Posterior cingulate gyrus (tissue), 11 donors: Measurements from ENCODE around the gene GIMAP1.

ENCODE experiments used
- DNase-seq, 10 donors: peaks; one replicate each; pipeline versions ENCODE4 v3.0.0 to v3.0.0-alpha.2; 2020 to 2021; ENCODE audit warnings: mixed read lengths in 3 of 10
- intact Hi-C: fragments of 100-400 bp; cut with DNase I; formaldehyde crosslinking; loops from one replicate; pipeline ENCODE4 v1.15.1; 2023

GIMAP1 gene

GRCh38 chr7:150742286-150742968 is 26.0 kb downstream of the GIMAP1 start:
- DNase-seq, result no peak
- intact Hi-C loops, result no loop called here

GRCh38 chr7:150744041-150744656 is 27.7 kb downstream of the GIMAP1 start:
- DNase-seq, result no peak
- intact Hi-C loops, result no loop called here

- intact Hi-C loops, result no loop called here
- no peak for DNase-seq
Measured at GRCh38 chr7:150745086-150745485, 28.7 kb downstream of the GIMAP1 start.

GRCh38 chr7:150745876-150746275 is 29.5 kb downstream of the GIMAP1 start:
- intact Hi-C loops, result no loop called here

GRCh38 chr7:150746921-150747320 is 30.5 kb downstream of the GIMAP1 start:
- DNase-seq, result no peak
- intact Hi-C loops, result no loop called here

More at GRCh38 chr7:150745876-150746275, 29.5 kb downstream of the GIMAP1 start:
- no peak for DNase-seq

GRCh38 chr7:150748376-150748775 is 32.0 kb downstream of the GIMAP1 start:
- DNase-seq, result no peak

GRCh38 chr7:150751702-150752101 is 35.3 kb downstream of the GIMAP1 start:
- intact Hi-C loops, result no loop called here
- no peak for DNase-seq

More at GRCh38 chr7:150748376-150748775, 32.0 kb downstream of the GIMAP1 start:
- intact Hi-C loops, result no loop called here

GRCh38 chr7:150753239-150753638 is 36.8 kb downstream of the GIMAP1 start:
- intact Hi-C loops, result no loop called here
- no peak for DNase-seq

- intact Hi-C loops, result no loop called here
- no peak for DNase-seq
Measured at GRCh38 chr7:150753826-150754603, 37.6 kb downstream of the GIMAP1 start.

- intact Hi-C loops, result no loop called here
- DNase-seq, result no peak
Measured at GRCh38 chr7:150754951-150755350, 38.5 kb downstream of the GIMAP1 start.

- intact Hi-C loops, result loop anchor here (1.0 kb wide), 1 partner anchor 307 kb away; no protein-coding TSS in a partner anchor
- no peak for DNase-seq
Measured at GRCh38 chr7:150755473-150756099, 39.2 kb downstream of the GIMAP1 start.

GRCh38 chr7:150756166-150756565 is 39.8 kb downstream of the GIMAP1 start:
- intact Hi-C loops, result loop anchor here (1.0 kb wide), 1 partner anchor 308 kb away; no protein-coding TSS in a partner anchor

GRCh38 chr7:150756858-150757257 is 40.4 kb downstream of the GIMAP1 start:
- DNase-seq, result no peak
- intact Hi-C loops, result loop anchor here (1.0 kb wide), 1 partner anchor 309 kb away; no protein-coding TSS in a partner anchor

More at GRCh38 chr7:150756166-150756565, 39.8 kb downstream of the GIMAP1 start:
- DNase-seq, result no peak

- intact Hi-C loops, result no loop called here
- no peak for DNase-seq
Measured at GRCh38 chr7:150759479-150759878, 43.1 kb downstream of the GIMAP1 start.

- intact Hi-C loops, result no loop called here
- no peak for DNase-seq
Measured at GRCh38 chr7:150766334-150766709, 49.9 kb downstream of the GIMAP1 start.

GRCh38 chr7:150769768-150770167 is 53.4 kb downstream of the GIMAP1 start:
- intact Hi-C loops, result no loop called here
- DNase-seq, result no peak
